OCI-LY7 (cell line): Measurements from ENCODE around the gene LCE3C.

Experiments
- CTCF ChIP-seq: fragments of 200-600 bp; sonication (generic); conservative IDR thresholded peaks from 2 replicates; pipeline ENCODE4 v1.5.1; 2014; ENCODE audit warnings: mild to moderate bottlenecking, antibody characterized with exemption, low read length, moderate library complexity, mixed read lengths
- EZH2phosphoT487 ChIP-seq: fragments of 200-600 bp; sonication (generic); IDR thresholded peaks from 2 replicates; pipeline ENCODE4 v1.6.1; 2018; ENCODE audit warnings: low read depth, borderline replicate concordance, mild to moderate bottlenecking, mixed run types, antibody characterized with exemption, low read length, moderate library complexity, mixed read lengths

- TF ChIP-seq CTCF: no peak
- TF ChIP-seq EZH2phosphoT487: no peak
These were observed 22.9 kb upstream of the LCE3C start for GRCh38 chr1:152577168-152577567.
